Thymus (tissue), 11 donors: ENCODE data around the gene JADE1. TPM values are rescaled to one million over a fixed set of nuclear protein-coding genes. Genes with fewer than 3 reads are reported as not detected.

ENCODE experiments used
- DNase-seq, 9 donors: peaks; one replicate each; pipeline ENCODE4 v3.0.0-alpha.2; 2013; ENCODE audit warnings: low spot score in 9 of 9, low read depth in 6 of 9, missing footprints in 1 of 9
- H3K27ac ChIP-seq, 2 donors: one replicate each; pipeline ENCODE4 v1.5.1; 2013; ENCODE audit warnings: control low read depth in 1 of 2, low read depth in 1 of 2, low read length in 1 of 2, mild to moderate bottlenecking in 1 of 2, moderate library complexity in 1 of 2
- H3K27me3 ChIP-seq, 2 donors: one replicate each; pipeline ENCODE4 v1.5.1; 2013; ENCODE audit warnings: low read length in 1 of 2; ENCODE audit not compliant: control insufficient read depth in 2 of 2, insufficient read depth in 1 of 2
- H3K36me3 ChIP-seq, 2 donors: one replicate each; pipeline ENCODE4 v1.5.1; 2013; ENCODE audit warnings: low read length in 1 of 2, mild to moderate bottlenecking in 1 of 2, moderate library complexity in 1 of 2; ENCODE audit not compliant: control insufficient read depth in 2 of 2, insufficient read depth in 2 of 2
- H3K4me1 ChIP-seq, 2 donors: one replicate each; pipeline ENCODE4 v1.5.1; 2013; ENCODE audit warnings: low read length in 2 of 2; ENCODE audit not compliant: control insufficient read depth in 2 of 2, insufficient read depth in 2 of 2
- H3K4me3 ChIP-seq, 2 donors: one replicate each; pipeline ENCODE4 v1.5.1; 2013; ENCODE audit warnings: low read length in 2 of 2, control low read depth in 1 of 2, mild to moderate bottlenecking in 1 of 2
- H3K9me3 ChIP-seq, 2 donors: one replicate each; pipeline ENCODE4 v1.5.1; 2013; ENCODE audit warnings: low read length in 1 of 2, mild to moderate bottlenecking in 1 of 2; ENCODE audit not compliant: control insufficient read depth in 2 of 2, insufficient read depth in 1 of 2
- WGBS: extraction: QIAGEN DNeasy Blood & Tissue Kit; methylation state at CpG from one replicate; pipeline ENCODE4 v1.1.7; 2013; 5-methylcytosine and 5-hydroxymethylcytosine counted together
- polyA plus RNA-seq: library from polyadenylated mRNA; stranded (reverse); fragments of 200-250 nt; gene quantifications from one replicate; pipeline ENCODE4 v1.2.3, GENCODE V29; 2013
- total RNA-seq: library from RNA; stranded (reverse); fragments of 120-200 nt; gene quantifications from one replicate; pipeline ENCODE4 v1.2.4, GENCODE V29; 2013
- donor health status: healthy.

Gene JADE1
- total and polyA plus RNA-seq, 2 donors, result 16.2 to 18.6 TPM

GRCh38 chr4:128819082-128819742, 9.7 kb downstream of the JADE1 start:
- H3K27ac ChIP-seq, result no peak overlapping the region
- no peak for DNase-seq
- 85% methylated on average over 6 of the region's 6 CpGs for WGBS
- no peaks in the 10 kb centered on the region for H3K9me3 ChIP-seq
- H3K4me1 ChIP-seq, result peaks cover 0 to 7% of the 10 kb centered on the region in 2 donors
- H3K36me3 ChIP-seq, result peaks cover 5 to 36% of the 10 kb centered on the region in 2 donors
- no peaks in the 10 kb centered on the region for H3K27me3 ChIP-seq
- H3K4me3 ChIP-seq, result no peak overlapping the region

GRCh38 chr4:128820671-128821070, 11.2 kb downstream of the JADE1 start:
- peaks cover 5 to 36% of the 10 kb centered on the region in 2 donors for H3K36me3 ChIP-seq
- DNase-seq, result no peak
- H3K9me3 ChIP-seq, result no peaks in the 10 kb centered on the region
- WGBS, result 92% methylated on average over 3 of the region's 3 CpGs
- no peaks in the 10 kb centered on the region for H3K27me3 ChIP-seq
- no peak overlapping the region for H3K27ac ChIP-seq
- H3K4me1 ChIP-seq, result peaks cover 1 to 4% of the 10 kb centered on the region in 2 donors
- no peak overlapping the region for H3K4me3 ChIP-seq

GRCh38 chr4:128821151-128821550, 11.7 kb downstream of the JADE1 start:
- 97% methylated on average over 2 of the region's 2 CpGs for WGBS
- Histone ChIP-seq H3K9me3 (no peaks in the 10 kb centered on the region), H3K36me3 (peaks cover 5 to 36% of the 10 kb centered on the region in 2 donors), H3K27me3 (no peaks in the 10 kb centered on the region), H3K4me3 (no peak overlapping the region), H3K27ac (no peak overlapping the region), H3K4me1 (peaks cover 4% of the 10 kb centered on the region in 2 donors)
- DNase-seq, result no peak

GRCh38 chr4:128823025-128823661, 13.6 kb downstream of the JADE1 start:
- Histone ChIP-seq H3K36me3 (peaks cover 5 to 18% of the 10 kb centered on the region in 2 donors), H3K4me3 (no peak overlapping the region), H3K27me3 (no peaks in the 10 kb centered on the region), H3K27ac (no peak overlapping the region), H3K9me3 (no peaks in the 10 kb centered on the region), H3K4me1 (peaks cover 0 to 4% of the 10 kb centered on the region in 2 donors)
- 94% methylated on average over 1 of the region's 1 CpG for WGBS
- no peak for DNase-seq

GRCh38 chr4:128825226-128825625, 15.7 kb downstream of the JADE1 start:
- Histone ChIP-seq H3K27me3 (no peaks in the 10 kb centered on the region), H3K27ac (no peak overlapping the region), H3K4me3 (no peak overlapping the region), H3K9me3 (no peaks in the 10 kb centered on the region), H3K36me3 (peaks cover 4 to 8% of the 10 kb centered on the region in 2 donors), H3K4me1 (peaks cover 0 to 4% of the 10 kb centered on the region in 2 donors)
- no peak for DNase-seq
- 97% methylated on average over 7 of the region's 7 CpGs for WGBS

- peaks cover 4 to 9% of the 10 kb centered on the region in 2 donors for H3K4me1 ChIP-seq
Measured at GRCh38 chr4:128827296-128827695, 17.8 kb downstream of the JADE1 start.

GRCh38 chr4:128830906-128831503, 21.5 kb downstream of the JADE1 start:
- Histone ChIP-seq H3K4me3 (no peak overlapping the region), H3K9me3 (no peaks in the 10 kb centered on the region), H3K27ac (no peak overlapping the region), H3K36me3 (peaks cover 35 to 39% of the 10 kb centered on the region in 2 donors), H3K4me1 (peaks cover 4 to 5% of the 10 kb centered on the region in 2 donors), H3K27me3 (no peaks in the 10 kb centered on the region)
- no peak for DNase-seq
- 74% methylated on average over 5 of the region's 5 CpGs for WGBS

More at GRCh38 chr4:128827296-128827695, 17.8 kb downstream of the JADE1 start:
- Histone ChIP-seq H3K36me3 (peaks cover 7 to 15% of the 10 kb centered on the region in 2 donors), H3K4me3 (no peak overlapping the region), H3K27me3 (no peaks in the 10 kb centered on the region), H3K9me3 (no peaks in the 10 kb centered on the region), H3K27ac (no peak overlapping the region)
- no peak for DNase-seq

GRCh38 chr4:128831531-128832242, 22.2 kb downstream of the JADE1 start:
- Histone ChIP-seq H3K4me1 (peaks cover 4 to 5% of the 10 kb centered on the region in 2 donors), H3K4me3 (no peak overlapping the region), H3K27me3 (no peaks in the 10 kb centered on the region), H3K36me3 (peaks cover 35 to 42% of the 10 kb centered on the region in 2 donors), H3K27ac (no peak overlapping the region), H3K9me3 (no peaks in the 10 kb centered on the region)
- 93% methylated on average over 8 of the region's 8 CpGs for WGBS
- no peak for DNase-seq

- no peak for DNase-seq
- H3K9me3 ChIP-seq, result no peaks in the 10 kb centered on the region
- H3K27me3 ChIP-seq, result no peaks in the 10 kb centered on the region
- H3K27ac ChIP-seq, result no peak overlapping the region
- H3K4me3 ChIP-seq, result no peak overlapping the region
- H3K4me1 ChIP-seq, result peaks cover 4 to 5% of the 10 kb centered on the region in 2 donors
- WGBS, result 93% methylated on average over 2 of the region's 2 CpGs
- peaks cover 35 to 42% of the 10 kb centered on the region in 2 donors for H3K36me3 ChIP-seq
Measured at GRCh38 chr4:128832243-128832625, 22.7 kb downstream of the JADE1 start.
